Brain microvascular endothelial cell (primary cell): Measurements from ENCODE around the gene TPRX2.
"Not testable (repeated sequence)": the region's sequence is repeated elsewhere in the genome, so short reads cannot be mapped to it uniquely, and the experiment has no call there.

Source experiments
- DNase-seq: peaks from one replicate; pipeline ENCODE4 v3.0.0-alpha.2; 2020
- H3K27ac ChIP-seq: fragments of 250-450 bp; sonication (Bioruptor Pico); 2 replicates; pipeline ENCODE4 v1.5.1; 2020; ENCODE audit warnings: mild to moderate bottlenecking, moderate library complexity
- H3K27me3 ChIP-seq: fragments of 250-450 bp; sonication (Bioruptor Pico); replicated peaks from 2 replicates; pipeline ENCODE4 v1.5.1; 2020; ENCODE audit warnings: mild to moderate bottlenecking
- H3K36me3 ChIP-seq: fragments of 250-450 bp; sonication (Bioruptor Pico); replicated peaks from 2 replicates; pipeline ENCODE4 v1.5.1; 2020; ENCODE audit warnings: mild to moderate bottlenecking
- H3K4me3 ChIP-seq: 2 replicates; pipeline ENCODE4 v1.5.1; 2011; ENCODE audit warnings: low read depth, mild to moderate bottlenecking, control low read depth, low read length, moderate library complexity
- CTCF ChIP-seq: IDR thresholded peaks from 2 replicates; pipeline ENCODE4 v1.5.1; 2011; ENCODE audit warnings: low read depth, mild to moderate bottlenecking, moderate library complexity, low read length, control low read depth, inconsistent platforms; ENCODE audit errors: missing control alignments
- in situ Hi-C: cut with HindIII; loops from 2 replicates; pipeline ENCODE4 v1.10.0; 2017; ENCODE audit warnings: low sequenced_read_pairs, low pct_ligation_motif_present

The TPRX2 gene

GRCh38 chr19:47839913-47840312, 19.1 kb upstream of the TPRX2 start:
- Histone ChIP-seq H3K27ac (no peak overlapping the region), H3K27me3 (no peaks in the 10 kb centered on the region), H3K4me3 (no peak overlapping the region), H3K36me3 (no peaks in the 10 kb centered on the region)
- no peak for DNase-seq
- in situ Hi-C loops, result no loop called here
- no peak for TF ChIP-seq CTCF

- DNase-seq, result no peak
- in situ Hi-C loops, result no loop called here
- H3K27me3 ChIP-seq, result no peaks in the 10 kb centered on the region
- no peak overlapping the region for H3K4me3 ChIP-seq
- no peaks in the 10 kb centered on the region for H3K36me3 ChIP-seq
- TF ChIP-seq CTCF, result no peak
- no peak overlapping the region for H3K27ac ChIP-seq
These were observed 16.1 kb upstream of the TPRX2 start for GRCh38 chr19:47842941-47843340.

GRCh38 chr19:47848425-47848822, 10.6 kb upstream of the TPRX2 start:
- no peak for TF ChIP-seq CTCF
- DNase-seq, result no peak
- H3K27ac ChIP-seq, result no peak overlapping the region
- H3K36me3 ChIP-seq, result no peaks in the 10 kb centered on the region
- no peaks in the 10 kb centered on the region for H3K27me3 ChIP-seq
- in situ Hi-C loops, result no loop called here
- no peak overlapping the region for H3K4me3 ChIP-seq

- no peaks in the 10 kb centered on the region for H3K36me3 ChIP-seq
- TF ChIP-seq CTCF, result peak; percentile 60
- H3K27me3 ChIP-seq, result no peaks in the 10 kb centered on the region
- no peak overlapping the region for H3K4me3 ChIP-seq
- H3K27ac ChIP-seq, result no peak overlapping the region
- in situ Hi-C loops, result no loop called here
- peak; percentile 10 for DNase-seq
These were observed 10.1 kb upstream of the TPRX2 start for GRCh38 chr19:47848823-47849473.

GRCh38 chr19:47853003-47853402, 6.0 kb upstream of the TPRX2 start:
- Histone ChIP-seq H3K27me3 (no peaks in the 10 kb centered on the region), H3K4me3 (no peak overlapping the region), H3K36me3 (no peaks in the 10 kb centered on the region), H3K27ac (no peak overlapping the region)
- TF ChIP-seq CTCF, result no peak
- in situ Hi-C loops, result no loop called here
- no peak for DNase-seq

- in situ Hi-C loops, result no loop called here
- no peak for DNase-seq
- no peak for TF ChIP-seq CTCF
- Histone ChIP-seq H3K4me3 (no peak overlapping the region), H3K27ac (no peak overlapping the region), H3K36me3 (no peaks in the 10 kb centered on the region), H3K27me3 (no peaks in the 10 kb centered on the region)
These were observed 4.6 kb upstream of the TPRX2 start for GRCh38 chr19:47854459-47854858.

- H3K27ac ChIP-seq, H3K27me3 ChIP-seq, in situ Hi-C loops, H3K4me3 ChIP-seq, H3K36me3 ChIP-seq: not testable (repeated sequence)
- peak; percentile 41 for DNase-seq
These were observed 804 bp upstream of the TPRX2 start for GRCh38 chr19:47858231-47858630.

GRCh38 chr19:47859838-47860237, 803 bp downstream of the TPRX2 start:
- H3K27me3 ChIP-seq, H3K27ac ChIP-seq, H3K36me3 ChIP-seq, DNase-seq, in situ Hi-C loops, H3K4me3 ChIP-seq: not testable (repeated sequence)
